GM12878 (cell line): ENCODE data around the gene HPGD.

Experiments used
- BMI1 ChIP-seq: fragments of 450-650 bp; IDR thresholded peaks from 2 replicates; pipeline ENCODE4 v1.6.1; 2016; ENCODE audit warnings: mild to moderate bottlenecking, moderate library complexity, borderline replicate concordance
- CTCF ChIP-seq, 3 experiments: IDR thresholded peaks in 2 of 3; conservative IDR thresholded peaks in 1 of 3; 2 replicates each; pipeline ENCODE4 v1.5.1; 2011; ENCODE audit warnings: low read depth in 3 of 3, low read length in 3 of 3, mild to moderate bottlenecking in 3 of 3, control low read depth in 2 of 3, moderate library complexity in 2 of 3, inconsistent platforms in 1 of 3, mixed read lengths in 1 of 3; ENCODE audit not compliant: control insufficient read depth in 2 of 3, insufficient read depth in 1 of 3; ENCODE audit errors: extremely low read depth in 1 of 3
- GATAD2B ChIP-seq: fragments of 450-650 bp; conservative IDR thresholded peaks from 2 replicates; pipeline ENCODE4 v1.6.1; 2017; ENCODE audit warnings: low read depth, mild to moderate bottlenecking, moderate library complexity
- MYC ChIP-seq: IDR thresholded peaks from 2 replicates; pipeline ENCODE4 v1.6.1; 2011; ENCODE audit warnings: mild to moderate bottlenecking, low read length, moderate library complexity, inconsistent platforms; ENCODE audit not compliant: insufficient read depth, insufficient replicate concordance, insufficient read length, severe bottlenecking
- NRF1 ChIP-seq: conservative IDR thresholded peaks from 2 replicates; pipeline ENCODE4 v1.6.1; 2011; ENCODE audit warnings: mild to moderate bottlenecking, low read depth, low read length, improper control_type of control experiment
- PKNOX1 ChIP-seq: fragments of 450-650 bp; IDR thresholded peaks from 2 replicates; pipeline ENCODE4 v1.6.1; 2016; ENCODE audit warnings: mild to moderate bottlenecking
- POLR2A ChIP-seq: IDR thresholded peaks from 2 replicates; pipeline ENCODE4 v1.6.1; 2011; ENCODE audit warnings: low read depth, mild to moderate bottlenecking, low read length
- POLR2AphosphoS5 ChIP-seq: IDR thresholded peaks from 2 replicates; pipeline ENCODE4 v1.6.1; 2011; ENCODE audit warnings: mild to moderate bottlenecking, low read length, inconsistent platforms
- RFX5 ChIP-seq: IDR thresholded peaks from 2 replicates; pipeline ENCODE4 v1.6.1; 2011; ENCODE audit warnings: low read depth, low read length, improper control_type of control experiment
- TBL1XR1 ChIP-seq: IDR thresholded peaks from 2 replicates; pipeline ENCODE4 v1.6.1; 2012; ENCODE audit warnings: low read depth, low read length, improper control_type of control experiment
- YY1 ChIP-seq: IDR thresholded peaks from 2 replicates; pipeline ENCODE4 v1.6.1; 2011; ENCODE audit warnings: low read depth, mild to moderate bottlenecking, low read length
- ZBTB40 ChIP-seq: fragments of 450-650 bp; IDR thresholded peaks from 2 replicates; pipeline ENCODE4 v1.6.1; 2016; ENCODE audit warnings: mild to moderate bottlenecking, moderate library complexity, borderline replicate concordance
- TF ChIP-seq, protein P1 (sequence below): fragments of 450-650 bp; IDR thresholded peaks from 2 replicates; pipeline ENCODE4 v1.6.1; 2016; ENCODE audit warnings: mild to moderate bottlenecking

GRCh38 chr4:174454815-174455473 is 67.3 kb downstream of the HPGD start:
- TF ChIP-seq POLR2A (no peak), NRF1 (no peak), POLR2AphosphoS5 (no peak), TBL1XR1 (no peak), ZBTB40 (no peak), MYC (no peak), CTCF (IDR thresholded peaks at IDR 0.05 in 2 of 3, conservative IDR thresholded peaks at IDR 0.05 in 1 of 3; ENCODE audit: control insufficient read depth in 2 of 3, extremely low read depth in 1 of 3, insufficient read depth in 1 of 3, low read depth in 3 of 3, low read length in 3 of 3) (no peak), PKNOX1 (no peak), BMI1 (no peak), GATAD2B (no peak), RFX5 (no peak), YY1 (no peak)
- TF ChIP-seq, protein P1, sequence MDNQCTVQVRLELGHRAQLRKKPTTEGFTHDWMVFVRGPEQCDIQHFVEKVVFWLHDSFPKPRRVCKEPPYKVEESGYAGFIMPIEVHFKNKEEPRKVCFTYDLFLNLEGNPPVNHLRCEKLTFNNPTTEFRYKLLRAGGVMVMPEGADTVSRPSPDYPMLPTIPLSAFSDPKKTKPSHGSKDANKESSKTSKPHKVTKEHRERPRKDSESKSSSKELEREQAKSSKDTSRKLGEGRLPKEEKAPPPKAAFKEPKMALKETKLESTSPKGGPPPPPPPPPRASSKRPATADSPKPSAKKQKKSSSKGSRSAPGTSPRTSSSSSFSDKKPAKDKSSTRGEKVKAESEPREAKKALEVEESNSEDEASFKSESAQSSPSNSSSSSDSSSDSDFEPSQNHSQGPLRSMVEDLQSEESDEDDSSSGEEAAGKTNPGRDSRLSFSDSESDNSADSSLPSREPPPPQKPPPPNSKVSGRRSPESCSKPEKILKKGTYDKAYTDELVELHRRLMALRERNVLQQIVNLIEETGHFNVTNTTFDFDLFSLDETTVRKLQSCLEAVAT = no peak
